Femur (tissue), 1 donor: ENCODE measurements around the gene ADCY2.

Experiments used
- DNase-seq: peaks from one replicate; pipeline ENCODE4 v3.0.0-alpha.2; 2017

ADCY2 gene

DNA sequence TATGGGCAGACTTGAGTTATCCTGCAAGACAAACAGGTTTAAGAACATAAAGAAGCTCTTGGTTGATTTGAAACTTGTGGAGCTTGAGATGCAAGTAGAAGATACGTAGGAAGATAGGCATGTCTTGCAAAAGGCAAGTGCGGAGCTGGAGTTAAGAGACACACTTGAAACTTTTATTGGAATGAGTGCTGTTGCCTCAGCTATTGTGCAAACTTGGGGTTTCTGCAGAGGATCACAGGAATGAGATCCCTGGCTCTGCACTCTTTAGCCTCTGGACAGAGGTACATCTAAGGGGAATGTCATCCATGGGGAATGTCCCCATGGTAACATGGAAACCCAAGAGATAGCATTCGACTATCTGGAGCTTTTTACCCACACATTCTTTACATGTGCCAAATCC, 121.1 kb downstream of the ADCY2 start:
- DNase-seq, result no peak

DNA sequence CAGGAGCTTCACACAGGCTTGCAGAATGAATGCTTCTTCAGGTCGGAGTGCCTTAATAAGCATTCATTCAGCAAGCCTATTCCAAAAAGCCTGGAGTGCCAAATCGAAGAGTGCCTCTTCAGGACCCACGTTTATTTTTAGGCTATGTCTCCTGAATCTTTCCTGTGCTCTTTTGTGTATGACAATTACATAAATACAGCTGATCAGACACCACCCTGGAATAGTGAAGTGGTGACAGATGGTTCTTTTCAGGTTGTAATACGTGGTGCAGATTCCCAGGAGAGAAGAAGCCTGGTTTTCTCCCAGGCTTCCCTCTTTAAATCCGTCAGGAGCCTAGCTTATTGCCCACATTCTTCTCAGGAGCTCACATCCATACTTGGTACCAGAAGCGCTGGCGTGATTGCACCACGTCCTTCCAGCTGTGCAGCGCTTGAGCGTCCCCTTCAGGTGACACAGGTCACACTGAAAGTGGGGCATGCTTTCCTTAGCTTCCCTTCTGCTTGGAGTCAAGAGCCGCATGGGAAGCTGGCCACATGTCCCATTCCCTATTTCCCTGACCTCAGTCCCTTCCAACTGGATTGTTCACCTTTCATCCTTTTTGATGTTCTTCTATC, 123.1 kb downstream of the ADCY2 start:
- no peak for DNase-seq

DNA sequence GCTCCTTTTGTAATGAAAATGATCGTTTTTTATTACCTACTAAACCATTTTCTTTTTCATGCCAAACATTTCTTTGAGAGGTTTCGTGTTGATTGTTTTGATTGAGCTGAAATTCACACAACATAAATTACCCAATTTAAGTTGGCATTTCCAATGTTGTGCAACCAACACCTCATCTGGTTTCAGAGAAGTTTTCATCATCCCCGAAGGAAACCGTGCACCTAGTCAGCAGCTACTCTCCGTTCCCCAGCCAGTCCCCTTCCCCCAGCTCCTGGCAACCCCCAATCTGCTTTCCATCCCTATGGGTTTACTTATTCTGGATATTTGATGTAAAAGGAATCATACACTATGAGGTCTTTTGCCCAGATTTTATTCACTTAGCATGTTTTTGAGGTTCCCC, 123.6 kb downstream of the ADCY2 start:
- no peak for DNase-seq

- DNase-seq, result no peak
These were observed 133.9 kb downstream of the ADCY2 start for GRCh38 chr5:7529880-7530279.

- DNase-seq, result no peak
These were observed 138.0 kb downstream of the ADCY2 start for GRCh38 chr5:7533941-7534340.

- no peak for DNase-seq
These were observed 138.6 kb downstream of the ADCY2 start for GRCh38 chr5:7534505-7534904.

DNA sequence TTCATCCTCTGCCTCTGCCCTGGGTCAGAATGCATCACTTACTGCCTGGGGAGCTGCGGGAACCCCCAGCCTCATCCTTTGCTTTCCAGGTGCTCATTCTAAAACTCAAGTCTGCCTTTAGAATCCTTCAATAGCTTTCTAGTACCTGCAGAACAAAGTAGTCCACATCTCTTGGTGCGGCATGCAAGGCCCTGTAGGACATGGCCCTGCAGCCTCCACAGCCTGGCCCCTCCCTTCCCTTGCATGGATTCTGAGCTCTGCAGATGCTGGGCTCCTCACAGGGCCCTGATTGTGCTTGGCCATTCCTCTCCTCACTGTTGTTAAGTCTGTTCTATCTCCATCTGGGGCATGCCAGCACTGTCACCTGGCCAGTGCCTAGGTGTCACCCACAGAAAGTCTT, 141.6 kb downstream of the ADCY2 start:
- no peak for DNase-seq

DNA sequence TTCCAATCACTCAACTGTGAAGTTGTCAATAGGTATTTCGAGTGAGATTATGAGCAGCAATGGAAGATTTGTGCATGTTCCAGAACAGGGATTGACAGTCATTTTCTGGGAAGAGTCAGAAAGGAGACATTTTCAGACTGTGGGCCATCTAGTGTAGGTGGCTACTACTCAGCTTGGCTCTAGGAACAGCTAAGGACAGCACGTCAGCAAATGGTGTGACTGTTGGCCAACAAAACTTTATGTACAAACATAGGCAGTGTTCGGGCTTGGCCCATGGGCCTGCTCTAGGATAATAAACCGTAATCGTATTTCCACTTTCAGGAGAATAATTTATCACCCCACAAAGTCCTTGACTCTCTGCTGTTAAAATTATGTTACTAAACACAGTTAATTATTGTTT, 143.6 kb downstream of the ADCY2 start:
- DNase-seq, result no peak

- DNase-seq, result no peak
These were observed 145.0 kb downstream of the ADCY2 start for GRCh38 chr5:7540736-7541485.

GRCh38 chr5:7541898-7542297, 146.0 kb downstream of the ADCY2 start:
- no peak for DNase-seq

- DNase-seq, result no peak
These were observed 150.6 kb downstream of the ADCY2 start for GRCh38 chr5:7546555-7546954.

DNA sequence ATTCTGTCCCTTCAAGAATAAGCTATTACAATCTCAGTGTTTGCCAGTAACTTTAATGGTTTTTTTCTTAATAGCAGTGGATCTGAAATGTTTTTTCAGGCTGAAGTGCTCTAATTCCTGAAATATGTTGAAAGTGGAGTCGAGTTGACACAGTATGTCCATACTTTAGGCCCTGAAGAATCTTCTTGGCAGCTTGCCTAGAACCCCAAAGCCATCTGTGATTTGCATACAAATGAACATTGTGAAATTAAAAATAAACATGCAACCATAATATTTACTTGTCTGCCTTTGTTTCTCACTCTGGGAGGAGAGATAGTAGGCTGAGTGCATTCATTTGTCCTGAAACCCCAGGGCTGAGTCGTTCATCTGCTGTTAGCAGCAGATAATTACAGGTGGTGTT, 152.7 kb downstream of the ADCY2 start:
- no peak for DNase-seq

DNA sequence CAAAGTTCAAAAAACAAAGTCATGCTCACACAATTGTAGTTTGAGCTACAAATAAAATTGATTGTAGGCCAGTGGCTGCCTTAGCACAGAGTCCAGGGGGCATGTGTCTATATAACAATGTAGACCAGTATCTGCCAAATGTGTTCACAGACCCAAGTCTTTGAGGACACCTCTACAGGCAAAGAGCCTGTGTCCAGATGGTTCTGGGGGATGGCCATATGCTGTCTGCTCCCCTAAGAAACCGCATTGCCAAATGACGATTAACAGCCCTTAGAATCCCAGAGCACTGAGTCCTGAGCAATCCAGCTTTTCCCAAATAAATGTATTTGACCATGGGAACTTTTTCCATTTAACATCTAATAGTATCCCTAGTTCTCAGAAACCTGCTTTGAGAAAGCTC, 169.6 kb downstream of the ADCY2 start:
- DNase-seq, result no peak

DNA sequence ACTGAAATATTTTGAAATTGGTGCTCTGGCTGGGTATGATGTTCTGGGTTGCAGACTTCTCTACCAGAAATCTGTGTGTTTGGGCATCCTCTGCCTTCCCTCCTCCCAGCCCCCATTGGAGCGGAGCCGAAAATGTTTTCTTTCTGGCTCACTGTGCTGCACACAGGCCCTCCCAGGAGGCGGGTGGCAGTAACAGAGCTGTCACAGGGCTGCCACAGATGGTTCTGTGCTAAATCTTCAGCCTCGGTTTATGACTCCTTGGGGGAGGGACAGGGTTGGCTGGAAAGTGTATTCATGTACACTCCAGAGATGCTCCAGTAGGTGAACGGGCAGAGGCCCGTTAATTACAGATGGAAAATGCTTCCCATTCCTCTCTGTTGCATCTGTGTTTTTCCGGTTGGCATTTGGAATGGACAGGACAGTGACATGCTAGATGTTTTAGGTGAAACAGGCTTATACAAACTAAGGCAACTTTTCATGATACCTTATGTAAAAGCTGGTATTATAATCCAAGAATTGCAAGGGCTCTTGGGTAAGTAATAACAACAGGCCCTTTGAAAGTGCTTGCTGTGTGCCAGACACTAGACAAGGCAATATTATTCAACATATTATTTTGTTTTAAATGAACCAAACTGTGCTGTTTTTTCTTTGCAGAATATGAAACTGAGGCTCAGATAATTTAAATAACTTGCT, 180.2 kb downstream of the ADCY2 start:
- peak; percentile 40 for DNase-seq

DNA sequence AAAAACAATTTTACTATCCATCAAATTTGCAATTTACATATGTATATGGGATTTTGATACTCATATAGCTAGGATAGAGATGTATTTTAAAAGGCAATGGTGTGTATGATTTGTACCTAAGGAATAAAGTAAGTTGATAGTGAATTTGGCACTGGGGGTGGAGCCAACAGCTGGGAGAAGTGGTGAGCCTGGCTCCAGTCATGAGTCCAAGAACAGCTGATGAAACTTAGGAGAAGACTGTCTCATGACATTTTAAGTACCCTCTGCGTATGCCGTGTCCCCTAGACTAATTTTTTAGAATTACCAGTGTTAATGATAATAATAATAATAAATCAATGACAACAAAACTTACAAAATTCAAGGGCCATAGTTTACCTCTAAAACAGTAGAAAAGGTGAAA, 181.4 kb downstream of the ADCY2 start:
- no peak for DNase-seq

GRCh38 chr5:7578071-7578470, 182.1 kb downstream of the ADCY2 start:
- peak; percentile 31 for DNase-seq

GRCh38 chr5:7584749-7585148, 188.8 kb downstream of the ADCY2 start:
- DNase-seq, result no peak

DNA sequence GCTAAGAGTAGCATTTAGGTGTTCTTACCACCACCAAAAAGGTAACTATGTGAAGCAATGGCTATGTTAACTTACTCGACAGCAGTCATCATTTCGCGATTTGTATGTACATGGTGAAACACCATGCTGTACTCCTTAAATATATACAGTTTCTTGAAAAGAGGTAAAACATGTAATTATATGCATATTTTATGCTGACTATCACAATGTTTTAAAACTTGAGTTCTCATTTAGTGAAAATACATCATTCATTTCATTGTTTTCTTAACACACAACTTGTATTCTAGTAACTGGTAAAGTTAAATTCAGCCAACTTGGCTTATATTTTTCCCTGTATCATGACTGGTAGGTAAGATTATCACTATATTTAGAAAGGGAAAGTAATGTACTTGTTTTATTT, 189.9 kb downstream of the ADCY2 start:
- no peak for DNase-seq

- DNase-seq, result no peak
These were observed 190.5 kb downstream of the ADCY2 start for GRCh38 chr5:7586480-7586879.

DNA sequence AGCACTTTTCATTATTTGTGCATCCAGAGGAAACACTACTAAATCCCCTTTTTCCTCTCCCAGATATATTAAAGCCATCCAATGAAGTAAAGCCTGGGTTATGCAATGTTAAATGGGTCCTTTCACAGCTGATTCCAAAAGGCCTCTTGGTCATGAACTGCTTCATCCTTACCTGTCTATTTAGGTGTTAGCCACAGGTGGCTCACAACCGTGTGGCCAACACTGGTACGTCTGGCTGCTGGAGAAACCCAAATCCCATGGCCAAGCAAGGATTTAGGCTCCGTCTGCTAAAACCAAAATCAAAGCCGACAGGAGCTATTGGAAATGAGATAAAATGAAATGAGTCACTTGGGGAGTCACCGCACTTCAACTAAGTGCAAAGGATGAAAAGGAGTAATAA, 193.9 kb downstream of the ADCY2 start:
- no peak for DNase-seq

GRCh38 chr5:7592910-7593309, 197.0 kb downstream of the ADCY2 start:
- no peak for DNase-seq

DNA sequence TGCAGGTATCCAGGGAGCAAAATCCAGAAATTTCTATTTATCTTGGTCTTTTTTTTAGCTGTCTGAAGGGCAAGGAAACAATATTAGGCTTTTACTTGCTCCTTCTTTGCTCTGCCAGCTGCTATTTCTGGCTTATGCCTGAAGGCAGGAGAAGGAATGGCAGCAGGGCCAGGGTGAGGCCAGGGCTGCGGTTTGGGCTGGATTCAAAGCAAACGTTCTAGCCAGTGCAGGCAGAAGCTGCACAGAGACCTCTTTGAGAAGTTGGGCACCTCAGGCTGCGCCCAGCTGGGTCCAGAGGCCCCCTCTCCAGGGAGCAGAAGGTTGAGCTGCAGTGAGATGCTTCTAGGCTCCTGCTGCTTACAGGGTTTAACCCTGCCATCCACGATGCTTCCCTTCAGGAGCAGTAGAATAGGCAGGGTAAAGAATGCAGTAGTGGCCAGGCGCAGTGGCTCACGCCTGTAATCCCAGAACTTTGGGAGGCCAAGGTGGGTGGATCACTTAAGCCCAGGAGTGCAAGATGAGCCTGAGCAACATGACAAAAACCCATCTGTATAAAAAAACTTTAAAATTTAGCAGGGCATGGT, 201.2 kb downstream of the ADCY2 start:
- peak; percentile 79 for DNase-seq

GRCh38 chr5:7606840-7607465, 211.0 kb downstream of the ADCY2 start:
- no peak for DNase-seq
